GM12878 (cell line): Measurements from ENCODE around the gene MAD1L1.

Experiments
- ASH2L ChIP-seq: fragments of 300-600, 200-600 bp; sonication (generic); IDR thresholded peaks from 2 replicates; pipeline ENCODE4 v1.6.1; 2017; ENCODE audit warnings: low read depth, mild to moderate bottlenecking, borderline replicate concordance
- CREM ChIP-seq: IDR thresholded peaks from 2 replicates; pipeline ENCODE4 v1.6.1; 2014; ENCODE audit warnings: antibody characterized with exemption, low read depth
- EZH2 ChIP-seq: IDR thresholded peaks from 2 replicates; pipeline ENCODE4 v1.6.1; 2012; ENCODE audit warnings: low read depth, mild to moderate bottlenecking, control low read depth, inconsistent platforms, low read length, borderline replicate concordance; ENCODE audit not compliant: control insufficient read depth
- GABPA ChIP-seq: IDR thresholded peaks from 2 replicates; pipeline ENCODE4 v1.6.1; 2014; ENCODE audit warnings: antibody characterized with exemption, low read depth, mild to moderate bottlenecking, inconsistent platforms
- GATAD2B ChIP-seq: fragments of 450-650 bp; conservative IDR thresholded peaks from 2 replicates; pipeline ENCODE4 v1.6.1; 2017; ENCODE audit warnings: low read depth, mild to moderate bottlenecking, moderate library complexity
- NFIC ChIP-seq: IDR thresholded peaks from 2 replicates; pipeline ENCODE4 v1.6.1; 2012; ENCODE audit warnings: low read depth, mild to moderate bottlenecking, inconsistent platforms, low read length, moderate library complexity
- POLR2A ChIP-seq: IDR thresholded peaks from 2 replicates; pipeline ENCODE4 v1.6.1; 2011; ENCODE audit warnings: low read depth, mild to moderate bottlenecking, low read length
- RAD51 ChIP-seq: fragments of 450-650 bp; IDR thresholded peaks from 2 replicates; pipeline ENCODE4 v1.6.1; 2016; ENCODE audit warnings: moderate library complexity, mild to moderate bottlenecking, inconsistent platforms
- RFX5 ChIP-seq: IDR thresholded peaks from 2 replicates; pipeline ENCODE4 v1.6.1; 2011; ENCODE audit warnings: low read depth, low read length, improper control_type of control experiment
- RUNX3 ChIP-seq: IDR thresholded peaks from 2 replicates; pipeline ENCODE4 v1.6.1; 2012; ENCODE audit warnings: low read length, inconsistent platforms
- SUZ12 ChIP-seq: fragments of 200-600 bp; sonication (generic); IDR thresholded peaks from one replicate; pipeline ENCODE4 v1.6.1; 2018; ENCODE audit warnings: antibody characterized with exemption, mild to moderate bottlenecking; ENCODE audit not compliant: unreplicated experiment
- TF ChIP-seq, protein P1 (sequence below), 3 experiments: IDR thresholded peaks in 2 of 3; conservative IDR thresholded peaks in 1 of 3; 2 replicates each; pipeline ENCODE4 v1.5.1; 2011; ENCODE audit warnings: low read depth in 3 of 3, low read length in 3 of 3, mild to moderate bottlenecking in 3 of 3, control low read depth in 2 of 3, moderate library complexity in 2 of 3, inconsistent platforms in 1 of 3, mixed read lengths in 1 of 3; ENCODE audit not compliant: control insufficient read depth in 2 of 3, insufficient read depth in 1 of 3; ENCODE audit errors: extremely low read depth in 1 of 3
- TF ChIP-seq, protein P2 (sequence below): IDR thresholded peaks from 2 replicates; pipeline ENCODE4 v1.6.1; 2012; ENCODE audit warnings: low read depth, low read length, improper control_type of control experiment

GRCh38 chr7:1868516-1869165 lies 364.1 kb downstream of the MAD1L1 start:
- TF ChIP-seq RUNX3 (no peak), RFX5 (no peak), ASH2L (no peak), CREM (no peak), POLR2A (no peak), NFIC (no peak), EZH2 (no peak), GABPA (no peak), GATAD2B (no peak), SUZ12 (no peak), RAD51 (no peak)
- TF ChIP-seq, protein P1, sequence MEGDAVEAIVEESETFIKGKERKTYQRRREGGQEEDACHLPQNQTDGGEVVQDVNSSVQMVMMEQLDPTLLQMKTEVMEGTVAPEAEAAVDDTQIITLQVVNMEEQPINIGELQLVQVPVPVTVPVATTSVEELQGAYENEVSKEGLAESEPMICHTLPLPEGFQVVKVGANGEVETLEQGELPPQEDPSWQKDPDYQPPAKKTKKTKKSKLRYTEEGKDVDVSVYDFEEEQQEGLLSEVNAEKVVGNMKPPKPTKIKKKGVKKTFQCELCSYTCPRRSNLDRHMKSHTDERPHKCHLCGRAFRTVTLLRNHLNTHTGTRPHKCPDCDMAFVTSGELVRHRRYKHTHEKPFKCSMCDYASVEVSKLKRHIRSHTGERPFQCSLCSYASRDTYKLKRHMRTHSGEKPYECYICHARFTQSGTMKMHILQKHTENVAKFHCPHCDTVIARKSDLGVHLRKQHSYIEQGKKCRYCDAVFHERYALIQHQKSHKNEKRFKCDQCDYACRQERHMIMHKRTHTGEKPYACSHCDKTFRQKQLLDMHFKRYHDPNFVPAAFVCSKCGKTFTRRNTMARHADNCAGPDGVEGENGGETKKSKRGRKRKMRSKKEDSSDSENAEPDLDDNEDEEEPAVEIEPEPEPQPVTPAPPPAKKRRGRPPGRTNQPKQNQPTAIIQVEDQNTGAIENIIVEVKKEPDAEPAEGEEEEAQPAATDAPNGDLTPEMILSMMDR (IDR thresholded peaks at IDR 0.05 in 2 of 3, conservative IDR thresholded peaks at IDR 0.05 in 1 of 3; ENCODE audit: control insufficient read depth in 2 of 3, extremely low read depth in 1 of 3, insufficient read depth in 1 of 3, low read depth in 3 of 3, low read length in 3 of 3), result no peak
- TF ChIP-seq, protein P2, sequence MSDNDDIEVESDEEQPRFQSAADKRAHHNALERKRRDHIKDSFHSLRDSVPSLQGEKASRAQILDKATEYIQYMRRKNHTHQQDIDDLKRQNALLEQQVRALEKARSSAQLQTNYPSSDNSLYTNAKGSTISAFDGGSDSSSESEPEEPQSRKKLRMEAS, result no peak
